GM18951 (cell line): ENCODE results near the gene ZNF624.
"Not testable (repeated sequence)": the region's sequence is repeated elsewhere in the genome, so short reads cannot be mapped to it uniquely, and the experiment has no call there.

Experiments used
- POLR2A ChIP-seq: IDR thresholded peaks from 4 replicates; pipeline ENCODE4 v1.6.1; 2011; ENCODE audit warnings: mild to moderate bottlenecking; ENCODE audit not compliant: insufficient read length, insufficient read depth; ENCODE audit errors: extremely low read depth
- in situ Hi-C: fragments of 300-500 bp; cut with MboI; formaldehyde crosslinking; loops from one replicate; pipeline ENCODE4 v1.12.0; 2022; ENCODE audit warnings: low sequenced_read_pairs, mixed read lengths, inconsistent platforms; ENCODE audit not compliant: unreplicated experiment

The ZNF624 gene

GRCh38 chr17:16653367-16654041, at the start of gene ZNF624:
TSS of gene ZNF624 (minus strand) at chr17:16653850.
- in situ Hi-C loops: no loop called here
- TF ChIP-seq POLR2A: peak; percentile 74

DNA sequence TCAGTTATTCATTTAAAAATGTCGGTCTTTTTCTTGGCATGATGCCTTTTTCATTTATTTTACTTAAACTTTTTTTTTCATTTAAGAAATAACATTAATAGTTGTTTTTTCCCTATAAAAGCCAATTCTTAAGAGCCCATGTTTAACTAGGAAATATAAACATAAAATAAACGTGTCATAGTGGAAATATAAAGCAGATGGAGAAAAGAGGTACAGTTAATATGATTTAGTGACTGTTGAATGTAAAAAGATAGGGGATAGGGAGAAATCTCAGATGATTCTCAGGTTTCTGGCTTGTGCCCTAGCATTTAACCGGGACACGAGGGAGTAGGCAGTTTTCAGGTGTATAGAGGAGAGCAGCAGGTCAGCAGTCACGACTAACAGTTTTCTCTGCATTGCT, 44.0 kb upstream of the ZNF624 start:
- in situ Hi-C loops: not testable (repeated sequence)

GRCh38 chr17:16690447-16690846, 36.8 kb upstream of the ZNF624 start:
- in situ Hi-C loops: not testable (repeated sequence)

DNA sequence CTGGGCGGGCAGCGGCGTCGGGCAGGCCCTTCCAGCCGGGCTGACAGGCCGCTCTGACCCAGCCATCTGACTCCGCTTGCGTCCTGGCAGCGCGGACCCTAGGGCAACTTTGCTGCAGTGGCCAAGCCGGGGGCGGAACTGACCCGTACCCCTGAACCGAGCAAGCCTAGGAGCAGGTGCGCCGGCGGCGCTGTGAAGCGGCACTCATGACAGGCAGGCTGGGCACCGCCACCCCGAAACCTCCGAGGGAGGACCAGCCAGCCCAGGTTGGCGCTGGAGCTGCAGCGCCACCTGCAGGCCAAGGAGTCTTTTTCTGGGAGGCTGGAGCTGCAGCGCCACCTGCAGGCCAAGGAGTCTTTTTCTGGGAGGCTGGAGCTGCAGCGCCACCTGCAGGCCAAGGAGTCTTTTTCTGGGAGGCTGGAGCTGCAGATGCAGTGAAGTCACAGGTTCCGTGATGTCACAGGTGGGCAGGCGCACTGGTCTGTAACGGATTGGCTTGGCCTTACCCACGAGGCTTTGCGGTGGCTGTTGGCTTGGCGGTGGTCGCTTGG, 36.2 kb upstream of the ZNF624 start, which contains the start of gene CCDC144A:
CCDC144A (plus strand) TSS at position 511 of the 551 bp plus-strand sequence. CDS start 160 bp downstream, outside the sequence.
- in situ Hi-C loops: not testable (repeated sequence)

DNA sequence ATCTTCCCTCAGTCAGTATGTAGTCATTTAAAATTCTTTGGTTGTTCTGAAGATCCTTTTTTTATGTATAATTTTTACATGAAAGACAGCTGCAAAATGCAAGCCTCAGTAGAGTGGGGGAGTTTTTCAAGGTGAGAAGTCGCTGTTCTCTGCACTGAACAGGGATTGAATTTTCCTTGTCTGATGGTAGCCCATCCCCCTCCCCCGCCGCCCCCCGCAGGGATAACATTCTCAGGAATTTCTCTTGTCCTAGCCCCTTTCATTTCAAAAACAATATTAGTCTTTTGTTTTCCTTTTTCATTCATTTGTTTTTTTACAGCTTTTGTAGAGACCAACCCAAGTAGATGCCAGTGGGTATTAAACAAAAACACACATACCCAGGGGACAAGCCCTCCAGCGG, 33.5 kb upstream of the ZNF624 start:
- in situ Hi-C loops: not testable (repeated sequence)

DNA sequence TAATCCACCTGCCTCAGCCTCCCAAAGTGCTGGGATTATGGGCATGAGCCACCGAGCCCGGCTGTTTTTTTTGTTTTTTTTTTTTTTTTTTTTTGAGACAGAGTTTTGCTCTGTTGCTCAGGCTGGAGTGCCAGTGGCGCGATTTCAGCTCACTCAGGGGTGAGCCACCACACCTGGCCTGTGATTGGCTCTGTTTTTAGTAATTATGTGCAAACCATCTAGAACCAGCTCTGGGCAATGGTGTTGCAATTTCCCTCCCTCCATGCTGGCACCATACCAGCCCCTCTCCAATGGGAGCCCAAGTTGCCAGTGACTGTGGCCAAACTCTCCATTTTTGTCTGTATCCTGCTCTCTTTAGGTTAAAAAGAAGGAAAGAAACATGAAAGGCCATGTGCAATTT, 32.4 kb upstream of the ZNF624 start:
- in situ Hi-C loops: not testable (repeated sequence)

DNA sequence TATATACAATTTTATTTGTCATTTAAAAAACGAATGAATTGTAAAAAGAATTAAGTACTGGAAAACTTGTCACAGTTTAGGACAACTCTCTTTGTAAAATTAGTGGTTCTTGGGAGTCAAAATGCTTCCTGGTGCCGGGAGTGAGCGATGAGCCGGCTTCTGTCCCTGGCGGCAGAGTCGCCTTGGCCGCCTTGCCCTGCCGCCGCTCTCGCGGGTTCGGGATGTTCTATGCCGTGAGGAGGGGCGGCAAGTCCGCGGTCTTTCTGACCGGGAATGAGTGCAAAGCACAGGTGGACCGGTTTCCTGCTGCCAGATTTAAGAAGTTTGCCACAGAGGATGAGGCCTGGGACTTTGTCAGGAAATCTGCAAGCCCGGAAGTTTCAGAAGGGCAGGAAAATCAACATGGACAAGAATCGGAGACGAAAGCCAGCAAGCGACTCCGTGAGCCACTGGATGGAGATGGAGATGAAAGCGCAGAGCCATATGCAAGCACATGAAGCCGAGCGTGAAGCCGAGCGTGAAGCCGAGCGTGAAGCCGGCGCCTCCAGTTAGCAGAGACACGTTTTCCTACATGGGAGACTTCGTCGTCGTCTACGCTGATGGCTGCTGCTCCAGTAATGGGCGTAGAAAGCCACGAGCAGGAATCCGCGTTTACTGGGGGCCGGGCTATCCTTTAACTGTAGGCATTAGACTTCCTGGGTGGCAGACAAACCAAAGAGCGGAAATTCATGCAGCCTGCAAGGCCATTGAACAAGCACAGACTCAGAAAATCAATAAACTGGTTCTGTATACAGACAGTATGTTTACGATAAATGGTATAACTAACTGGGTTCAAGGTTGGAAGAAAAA, 29.9 kb upstream of the ZNF624 start:
- in situ Hi-C loops: not testable (repeated sequence)

- in situ Hi-C loops: no loop called here
- TF ChIP-seq POLR2A: no peak
Observed at GRCh38 chr17:16676676-16677268, 23.1 kb upstream of the ZNF624 start.

GRCh38 chr17:16666907-16667636, 13.4 kb upstream of the ZNF624 start:
- in situ Hi-C loops: loop anchor here (10.0 kb wide), 1 partner anchor 912 kb away; no protein-coding TSS in a partner anchor

- in situ Hi-C loops: loop anchor here (10.0 kb wide), 1 partner anchor 912 kb away; no protein-coding TSS in a partner anchor
Observed at GRCh38 chr17:16666553-16666906, 12.9 kb upstream of the ZNF624 start.

DNA sequence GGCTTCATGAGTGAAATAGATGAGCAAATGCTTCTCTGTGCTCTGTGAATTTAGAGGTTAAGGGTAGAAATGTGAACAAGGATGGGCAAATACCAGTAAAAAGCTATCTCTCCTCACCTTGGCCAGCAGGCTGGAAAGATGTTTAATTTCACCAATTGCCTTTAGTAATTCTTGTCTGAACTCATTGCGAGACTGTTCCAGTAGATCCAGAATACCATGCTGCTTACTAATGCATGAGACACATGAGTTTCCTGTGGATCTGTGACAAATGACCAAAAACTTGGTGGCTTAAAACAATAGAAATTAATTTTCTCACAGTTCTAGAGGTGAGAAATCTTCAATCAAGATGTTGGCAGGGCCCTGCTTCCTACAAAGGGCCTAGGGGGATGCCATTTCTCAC, 9.3 kb upstream of the ZNF624 start:
- no peak for TF ChIP-seq POLR2A
- in situ Hi-C loops: loop anchor here (10.0 kb wide), 1 partner anchor 908 kb away; no protein-coding TSS in a partner anchor

DNA sequence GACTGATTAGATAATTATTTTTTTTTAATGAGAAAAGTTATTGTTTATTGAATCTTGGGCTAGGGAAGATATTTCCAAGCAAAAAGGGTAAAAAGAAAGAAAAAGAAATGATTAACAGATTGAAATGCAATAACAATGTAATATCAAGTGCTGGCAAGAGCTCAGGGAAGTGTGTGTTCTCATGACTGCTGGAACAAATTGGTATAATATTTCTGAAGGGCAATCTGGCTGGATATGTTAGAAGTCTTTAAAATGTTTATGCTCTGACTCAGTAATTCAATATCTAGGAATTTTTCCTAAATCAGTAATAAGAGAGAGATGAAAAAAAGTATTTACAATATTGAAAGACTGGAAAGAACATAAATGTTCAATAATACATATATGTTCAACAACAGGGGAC, 7.6 kb upstream of the ZNF624 start:
- in situ Hi-C loops: loop anchor here (10.0 kb wide), 1 partner anchor 906 kb away; no protein-coding TSS in a partner anchor
- TF ChIP-seq POLR2A: no peak

DNA sequence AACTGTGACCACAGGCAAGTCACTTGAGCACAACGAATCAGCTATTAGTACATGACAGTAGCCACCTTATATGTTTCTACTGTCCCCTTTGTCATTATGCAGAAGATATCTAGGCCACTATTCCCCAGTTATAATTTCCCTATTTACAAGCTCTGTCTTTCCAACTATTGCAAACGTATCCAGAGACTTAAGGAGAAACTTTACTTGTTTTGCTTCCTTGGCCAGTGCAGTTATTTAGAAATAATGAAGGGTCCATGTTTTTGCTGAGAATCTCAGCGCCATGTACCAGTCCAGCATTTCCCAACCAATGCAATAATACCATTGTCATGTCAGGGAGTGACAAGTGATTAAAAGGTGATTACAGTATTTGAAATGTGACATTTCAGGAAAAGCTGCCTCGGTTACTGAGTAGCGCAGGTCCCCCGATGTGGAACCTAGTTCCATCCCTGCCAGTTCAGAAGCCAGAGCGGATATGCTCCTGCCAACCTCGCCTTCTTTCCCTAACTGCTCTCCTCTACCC, 743 bp downstream of the ZNF624 start:
- no peak for TF ChIP-seq POLR2A
- in situ Hi-C loops: no loop called here

GRCh38 chr17:16652252-16652651, 1.4 kb downstream of the ZNF624 start:
- in situ Hi-C loops: no loop called here
- TF ChIP-seq POLR2A: no peak
